ENCODE data around the gene IFT122.
A peak's percentile ranks its signal among the peaks of the same experiment; 100 is the strongest.
"Not testable (repeated sequence)": the region's sequence is repeated elsewhere in the genome, so short reads cannot be mapped to it uniquely, and the experiment has no call there.

Gene IFT122

DNA sequence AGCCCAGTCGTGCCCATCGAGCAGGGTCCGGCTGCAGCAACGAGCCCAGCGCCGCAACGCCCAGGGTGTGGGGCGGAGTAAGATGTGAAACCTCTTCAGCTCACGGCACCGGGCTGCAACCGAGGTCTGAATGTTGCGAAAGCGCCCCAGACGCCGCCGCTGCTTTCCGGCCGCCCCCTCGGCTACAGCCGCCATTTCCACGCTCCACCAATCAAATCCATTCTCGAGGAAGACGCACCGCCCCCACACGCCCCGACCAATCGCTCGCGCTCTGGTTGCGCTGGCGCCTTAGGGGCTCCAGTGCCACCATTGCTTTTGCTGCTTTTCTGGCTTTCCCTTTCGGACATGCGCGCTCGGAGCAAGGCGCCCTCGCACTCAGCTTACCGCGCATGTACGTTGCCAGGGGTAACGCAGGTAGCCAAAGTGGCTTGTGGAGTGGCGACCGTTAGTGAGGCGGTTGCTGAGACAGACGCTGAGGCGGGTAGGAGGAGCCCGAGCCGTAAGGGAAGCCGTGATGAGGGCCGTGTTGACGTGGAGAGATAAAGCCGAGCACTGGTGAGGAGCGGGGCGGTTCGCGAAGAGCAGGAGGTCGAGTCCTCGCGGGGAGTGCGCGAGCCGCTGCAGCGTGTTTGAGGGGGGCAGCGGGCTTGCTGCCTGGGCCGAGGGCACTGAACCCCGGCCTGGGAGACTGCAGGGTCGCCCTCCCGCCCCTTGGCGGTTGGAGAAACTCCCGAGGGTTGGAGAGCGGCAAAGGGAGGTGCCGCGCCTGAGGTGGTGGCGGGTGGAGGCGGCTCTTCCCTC is at the start of gene IFT122, which contains the start of gene MBD4:
Gene IFT122, plus strand, starts transcription at position 408 of the 801 bp plus-strand sequence. Its CDS starts 107 bp downstream, at position 515.
Gene MBD4, minus strand, starts transcription at position 132 of the 801 bp plus-strand sequence. Its CDS starts 115 bp downstream, at position 17.
- DNase-seq (ENCODE audit: low read depth) = peak; percentile 97
- TF ChIP-seq CTCF (conservative IDR thresholded peaks at IDR 0.05; ENCODE audit: low read depth, low read length) = no peak
- H3K4me3 ChIP-seq (ENCODE audit: low read length) = peak within 1 kb of the TSS; percentile 99

GRCh38 chr3:129391583-129391982 is 48.4 kb upstream of the IFT122 start:
- not testable (repeated sequence) for H3K4me3 ChIP-seq (ENCODE audit: low read length); DNase-seq (ENCODE audit: low read depth)

GRCh38 chr3:129392106-129392887 is 47.7 kb upstream of the IFT122 start:
- DNase-seq (ENCODE audit: low read depth); H3K4me3 ChIP-seq (ENCODE audit: low read length): not testable (repeated sequence)

GRCh38 chr3:129393271-129393670 is 46.8 kb upstream of the IFT122 start:
- DNase-seq (ENCODE audit: low read depth) = no peak
- H3K4me3 ChIP-seq (ENCODE audit: low read length) = no peak overlapping the region
- no peak for TF ChIP-seq CTCF (conservative IDR thresholded peaks at IDR 0.05; ENCODE audit: low read depth, low read length)

DNA sequence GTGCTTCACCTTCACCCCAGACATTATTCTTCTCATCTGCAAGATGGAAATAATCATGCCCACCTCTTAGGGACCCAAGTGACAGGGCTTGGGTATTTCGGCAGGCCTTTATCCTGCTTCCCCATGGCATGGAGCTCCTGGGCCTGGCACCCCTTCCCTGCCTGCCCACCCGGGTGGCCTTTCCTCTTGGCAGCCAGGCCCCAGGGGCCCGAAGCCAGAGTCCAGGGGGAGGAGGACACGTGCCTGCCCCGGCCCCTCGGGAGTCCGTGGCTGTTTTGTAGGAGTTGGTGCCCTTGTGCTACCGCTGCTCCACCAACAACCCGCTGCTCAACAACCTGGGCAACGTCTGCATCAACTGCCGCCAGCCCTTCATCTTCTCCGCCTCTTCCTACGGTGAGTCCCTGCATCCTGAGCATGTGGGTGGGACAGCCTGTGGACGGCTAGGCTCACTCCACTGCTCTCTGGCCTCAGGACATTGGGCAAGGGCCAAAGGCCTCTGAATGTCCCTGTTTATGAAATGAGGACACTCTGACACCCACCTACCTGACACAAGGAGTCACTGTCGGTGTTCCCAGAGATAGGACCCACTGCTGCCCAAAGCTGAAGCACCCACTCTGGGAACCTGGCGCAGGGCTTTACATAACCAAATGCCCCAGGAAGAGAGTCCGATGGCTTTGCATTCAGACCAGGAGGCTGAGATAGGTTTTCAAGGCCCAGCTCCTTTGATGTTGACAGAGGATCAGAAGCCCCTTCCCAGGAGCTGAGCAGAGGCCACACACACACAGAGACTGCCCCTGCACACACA is 46.1 kb upstream of the IFT122 start:
- not testable (repeated sequence) for DNase-seq (ENCODE audit: low read depth); H3K4me3 ChIP-seq (ENCODE audit: low read length)

DNA sequence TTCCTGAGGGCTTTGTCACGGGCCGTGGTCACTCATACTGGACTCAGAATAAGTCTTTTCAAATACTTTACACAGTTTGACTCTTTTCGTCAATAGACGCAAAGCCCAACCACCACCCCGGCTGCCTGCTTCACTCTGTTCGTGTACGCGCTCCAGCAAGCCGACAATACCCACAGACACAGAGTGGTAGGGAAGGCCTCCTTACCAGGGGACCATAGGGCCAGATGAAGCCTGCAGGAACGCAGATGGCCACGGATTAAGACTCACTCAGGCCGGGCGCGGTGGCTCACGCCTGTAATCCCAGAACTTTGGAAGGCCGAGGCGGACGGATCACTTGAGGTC is 41.2 kb upstream of the IFT122 start:
- TF ChIP-seq CTCF (conservative IDR thresholded peaks at IDR 0.05; ENCODE audit: low read depth, low read length) = no peak
- no peak for DNase-seq (ENCODE audit: low read depth)
- peak overlapping the region; percentile 94 for H3K4me3 ChIP-seq (ENCODE audit: low read length)

DNA sequence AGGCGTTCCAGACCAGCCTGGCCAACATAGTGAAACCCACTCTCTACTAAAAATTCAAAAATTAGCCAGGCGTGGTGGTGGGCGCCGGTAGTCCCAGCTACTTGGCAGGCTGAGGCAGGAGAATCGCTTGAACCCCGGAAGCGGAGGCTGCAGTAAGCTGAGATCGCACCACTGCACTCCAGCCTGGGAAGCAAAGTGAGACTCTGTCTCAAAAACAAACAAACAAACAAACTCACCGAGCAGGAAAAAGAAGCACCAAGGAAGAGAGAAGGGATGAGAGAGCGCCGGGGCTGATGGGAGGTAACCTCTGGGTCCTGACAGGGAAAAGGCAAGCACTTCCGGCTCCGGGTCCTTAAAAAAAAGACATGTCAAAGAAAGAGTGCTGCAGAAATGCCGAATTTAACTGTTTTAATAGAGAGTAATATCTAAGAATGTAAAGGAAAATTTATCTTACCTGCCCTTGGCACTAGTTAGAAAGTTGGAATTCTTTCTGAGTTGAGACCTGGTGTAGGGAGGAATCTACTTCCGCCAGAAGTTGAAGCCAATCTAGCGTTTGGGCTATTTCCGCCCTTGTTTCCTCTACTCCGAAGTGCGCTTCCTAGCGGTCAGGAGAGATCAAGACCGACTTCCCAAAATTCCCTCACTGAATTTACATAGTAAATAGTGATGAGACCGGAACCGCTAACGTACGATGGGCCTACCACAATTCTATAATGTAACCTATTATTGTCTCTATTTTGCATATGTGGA is 40.7 kb upstream of the IFT122 start:
- peak; percentile 89 for DNase-seq (ENCODE audit: low read depth)

More for the DNA sequence above, 40.7 kb upstream of the IFT122 start:
- H3K4me3 ChIP-seq (ENCODE audit: low read length) = peak overlapping the region; percentile 94
- peak; percentile 82 for TF ChIP-seq CTCF (conservative IDR thresholded peaks at IDR 0.05; ENCODE audit: low read depth, low read length)

All from retinal pigment epithelial cell (primary cell).